Natural killer cell (primary cell): Measurements from ENCODE around the gene LEMD2. TPM values are rescaled to one million over a fixed set of nuclear protein-coding genes. Genes with fewer than 3 reads are reported as not detected.

Experiments
- ATAC-seq, 3 donors: fragments of 150-1000 bp in 2 of 3; fragments of 200-7000 bp in 1 of 3; cut with Tn5 transposase; 1 replicate in 1 of 3; 2 replicates in 2 of 3; pipeline ENCODE4 v1.10.0; 2021; ENCODE audit warnings: mild to moderate bottlenecking in 2 of 3, moderate library complexity in 2 of 3
- DNase-seq, 2 donors: peaks; one replicate each; pipeline versions ENCODE4 v3.0.0 to v3.0.0-alpha.2; 2013 to 2021; ENCODE audit warnings: mixed read lengths in 1 of 2
- H3K27ac ChIP-seq: one replicate; pipeline ENCODE4 v1.5.1; 2013; ENCODE audit warnings: mild to moderate bottlenecking, low read length
- H3K27me3 ChIP-seq: one replicate; pipeline ENCODE4 v1.6.1; 2013; ENCODE audit warnings: low read length; ENCODE audit not compliant: control insufficient read depth, insufficient read depth
- H3K36me3 ChIP-seq: one replicate; pipeline ENCODE4 v1.6.1; 2013; ENCODE audit warnings: low read length; ENCODE audit not compliant: control insufficient read depth, insufficient read depth
- H3K4me1 ChIP-seq: one replicate; pipeline ENCODE4 v1.6.1; 2013; ENCODE audit warnings: low read length; ENCODE audit not compliant: control insufficient read depth, insufficient read depth
- H3K4me3 ChIP-seq: one replicate; pipeline ENCODE4 v1.5.1; 2013; ENCODE audit warnings: low read length
- H3K9me3 ChIP-seq: one replicate; pipeline ENCODE4 v1.6.1; 2013; ENCODE audit warnings: low read length; ENCODE audit not compliant: control insufficient read depth, insufficient read depth
- H3K27ac Mint-ChIP-seq, 2 donors: one replicate each; pipeline ENCODE4 v1.8.0; 2022; ENCODE audit warnings: mild to moderate bottlenecking in 2 of 2, mixed read lengths in 2 of 2, moderate library complexity in 1 of 2
- H3K27me3 Mint-ChIP-seq, 2 donors: one replicate each; pipeline ENCODE4 v1.8.0; 2022; ENCODE audit warnings: low read depth in 2 of 2, mixed read lengths in 2 of 2
- H3K36me3 Mint-ChIP-seq: one replicate; pipeline ENCODE4 v1.8.0; 2022; ENCODE audit warnings: mixed read lengths
- H3K4me1 Mint-ChIP-seq, 2 donors: one replicate each; pipeline ENCODE4 v1.8.0; 2022; ENCODE audit warnings: mixed read lengths in 2 of 2
- H3K4me3 Mint-ChIP-seq: one replicate; pipeline ENCODE4 v1.8.0; 2022; ENCODE audit warnings: mild to moderate bottlenecking, moderate library complexity, mixed read lengths
- H3K9me3 Mint-ChIP-seq, 2 donors: one replicate each; pipeline ENCODE4 v1.8.0; 2022; ENCODE audit warnings: mixed read lengths in 2 of 2
- CTCF ChIP-seq: fragments of 200-600 bp; IDR thresholded peaks from one replicate; pipeline ENCODE4 v1.8.0; 2022; ENCODE audit warnings: antibody characterized with exemption
- WGBS: methylation state at CpG from one replicate; pipeline ENCODE4 v1.1.7; 2013; ENCODE audit warnings: missing lambda C conversion rate; ENCODE audit not compliant: insufficient coverage; 5-methylcytosine and 5-hydroxymethylcytosine counted together
- intact Hi-C: fragments of 100-400 bp; cut with micrococcal nuclease; formaldehyde crosslinking; loops from one replicate; pipeline ENCODE4 v1.14.2; 2022
- total RNA-seq, 4 donors: library from RNA; stranded (reverse); fragments of 120-200 nt in 1 of 4; gene quantifications; one replicate each; pipeline versions ENCODE4 v1.2.3 to v1.2.4, GENCODE V29; 2013 to 2022

LEMD2 gene
- total RNA-seq, 3 donors from 2014 or later (not counting 1 experiment from before 2014, with no cell fraction given), result 109 to 133 (median 121) TPM

GRCh38 chr6:33731751-33732282 is 57.1 kb downstream of the LEMD2 start:
- no peaks in the 10 kb centered on the region for H3K9me3 ChIP-seq
- no peak overlapping the region for H3K4me3 Mint-ChIP-seq

GRCh38 chr6:33731035-33731434 is 57.9 kb downstream of the LEMD2 start:
- H3K9me3 ChIP-seq, result no peaks in the 10 kb centered on the region
- Mint-ChIP-seq H3K27ac (no peak overlapping the region), H3K36me3 (no peaks in the 10 kb centered on the region), H3K4me1 (no peaks in the 10 kb centered on the region), H3K27me3 (no peaks in the 10 kb centered on the region), H3K4me3 (no peak overlapping the region), H3K9me3 (no peaks in the 10 kb centered on the region)
- H3K36me3 ChIP-seq, result no peaks in the 10 kb centered on the region
- ATAC-seq (no peak), DNase-seq (no peak)
- intact Hi-C loops, result no loop called here
- no peaks in the 10 kb centered on the region for H3K27me3 ChIP-seq
- no peak overlapping the region for H3K27ac ChIP-seq
- WGBS, result 82% methylated on average over 6 of the region's 7 CpGs
- no peak overlapping the region for H3K4me3 ChIP-seq
- H3K4me1 ChIP-seq, result no peaks in the 10 kb centered on the region
- TF ChIP-seq CTCF, result no peak

More at GRCh38 chr6:33731751-33732282, 57.1 kb downstream of the LEMD2 start:
- H3K27ac ChIP-seq, result no peak overlapping the region
- no peaks in the 10 kb centered on the region for H3K36me3 ChIP-seq
- no peaks in the 10 kb centered on the region for H3K36me3 Mint-ChIP-seq
- no peaks in the 10 kb centered on the region for H3K9me3 Mint-ChIP-seq
- 86% methylated on average over 9 of the region's 9 CpGs for WGBS
- no peaks in the 10 kb centered on the region for H3K4me1 Mint-ChIP-seq
- H3K27me3 ChIP-seq, result no peaks in the 10 kb centered on the region
- no peak overlapping the region for H3K4me3 ChIP-seq
- intact Hi-C loops, result no loop called here
- DNase-seq (no peak), ATAC-seq (no peak)
- TF ChIP-seq CTCF, result no peak
- no peaks in the 10 kb centered on the region for H3K4me1 ChIP-seq
- no peak overlapping the region for H3K27ac Mint-ChIP-seq
- H3K27me3 Mint-ChIP-seq, result no peaks in the 10 kb centered on the region

GRCh38 chr6:33730611-33731010 is 58.3 kb downstream of the LEMD2 start:
- ATAC-seq (no peak), DNase-seq (no peak)
- Histone ChIP-seq H3K9me3 (no peaks in the 10 kb centered on the region), H3K27ac (no peak overlapping the region), H3K27me3 (no peaks in the 10 kb centered on the region), H3K4me3 (no peak overlapping the region), H3K4me1 (no peaks in the 10 kb centered on the region), H3K36me3 (no peaks in the 10 kb centered on the region)
- TF ChIP-seq CTCF, result no peak
- Mint-ChIP-seq H3K4me1 (no peaks in the 10 kb centered on the region), H3K9me3 (no peaks in the 10 kb centered on the region), H3K36me3 (no peaks in the 10 kb centered on the region), H3K27ac (no peak overlapping the region), H3K4me3 (no peak overlapping the region), H3K27me3 (no peaks in the 10 kb centered on the region)
- intact Hi-C loops, result no loop called here
- WGBS, result 88% methylated on average over 10 of the region's 10 CpGs

GRCh38 chr6:33729059-33729458 is 59.9 kb downstream of the LEMD2 start:
- ATAC-seq (no peak), DNase-seq (no peak)
- Histone ChIP-seq H3K9me3 (no peaks in the 10 kb centered on the region), H3K36me3 (no peaks in the 10 kb centered on the region), H3K4me1 (no peaks in the 10 kb centered on the region), H3K27me3 (no peaks in the 10 kb centered on the region), H3K27ac (no peak overlapping the region), H3K4me3 (no peak overlapping the region)
- Mint-ChIP-seq H3K9me3 (no peaks in the 10 kb centered on the region), H3K4me1 (no peaks in the 10 kb centered on the region), H3K27me3 (peaks cover 0 to 8% of the 10 kb centered on the region in 2 donors), H3K4me3 (no peak overlapping the region), H3K27ac (no peak overlapping the region), H3K36me3 (no peaks in the 10 kb centered on the region)
- intact Hi-C loops, result no loop called here
- TF ChIP-seq CTCF, result no peak
- WGBS, result 80% methylated on average over 5 of the region's 6 CpGs
